GM19397 (cell line): ENCODE results near the gene TMEM196.

Experiments used
- ATAC-seq: cut with Tn5 transposase; IDR thresholded peaks from one replicate; pipeline ENCODE4 v1.9.1; 2021; ENCODE audit warnings: mild to moderate bottlenecking, moderate library complexity; ENCODE audit not compliant: unreplicated experiment

TMEM196 gene

DNA sequence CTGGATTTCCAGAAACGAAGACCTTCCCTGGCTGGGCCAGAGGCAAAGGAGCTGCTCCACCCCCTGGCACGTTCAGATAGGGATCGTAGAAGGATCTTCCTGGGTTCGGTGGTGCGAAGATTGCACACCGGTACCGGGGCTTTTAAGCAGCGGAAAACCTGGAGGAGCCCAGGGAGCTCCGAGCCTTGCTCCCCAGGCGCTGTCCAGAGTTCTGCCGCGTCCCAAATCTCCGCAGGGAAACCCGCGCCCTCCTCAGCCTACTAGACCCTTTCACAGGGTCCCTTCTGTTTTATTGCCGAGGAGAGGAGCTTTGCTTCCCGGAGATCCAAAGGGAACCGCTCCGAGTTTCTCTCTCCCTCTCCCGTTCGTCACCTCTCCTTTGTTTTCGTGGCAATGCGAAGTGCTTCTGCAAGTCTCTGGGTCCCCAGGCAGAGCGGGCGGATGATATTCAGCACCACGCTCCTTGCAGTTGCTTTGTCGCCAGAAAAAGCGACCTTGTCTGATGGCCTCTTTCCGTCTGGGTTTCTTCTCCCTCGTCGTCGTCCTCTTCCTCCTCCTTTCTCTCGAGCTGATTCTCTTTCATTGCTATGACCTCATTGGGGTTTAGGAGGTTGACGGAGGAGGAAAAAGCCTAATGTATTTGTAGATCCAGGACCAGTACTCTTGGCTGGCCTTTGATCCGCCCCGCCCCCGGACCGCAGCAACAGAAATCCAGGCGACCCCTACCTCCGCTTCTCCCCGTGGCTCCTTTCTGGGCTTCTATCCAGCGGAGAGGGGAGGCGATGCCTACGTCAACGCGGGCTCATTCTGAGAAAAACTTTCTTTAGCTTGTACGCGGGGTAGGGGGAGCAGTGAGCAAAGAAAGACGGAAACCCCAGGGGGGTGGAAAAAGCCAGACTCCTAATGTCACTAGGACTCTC lies at the start of gene TMEM196:
TSS of gene TMEM196 (minus strand) at position 777 of the 920 bp plus-strand sequence. CDS start 921 bp downstream, outside the sequence.
- no peak for ATAC-seq

DNA sequence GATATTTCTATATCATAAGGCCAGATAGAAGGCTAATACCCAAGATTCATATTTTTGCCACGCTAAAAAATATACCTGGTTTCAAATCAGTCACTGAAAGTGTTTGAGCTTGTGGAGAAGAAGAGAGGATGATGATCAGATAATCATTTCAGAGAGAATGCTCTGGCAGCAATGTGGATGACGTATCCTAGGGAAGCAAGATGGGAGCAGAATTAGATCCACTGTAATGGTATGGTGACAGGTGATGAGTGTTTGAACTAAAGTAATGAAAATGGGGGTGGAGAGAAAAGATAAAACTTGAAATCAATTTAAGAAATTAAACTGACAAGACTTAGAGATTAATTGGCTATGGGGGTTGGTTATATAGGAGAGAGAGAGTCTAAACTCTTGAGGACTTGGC lies 42.7 kb upstream of the TMEM196 start:
- no peak for ATAC-seq

- no peak for ATAC-seq
These were observed 42.1 kb upstream of the TMEM196 start for GRCh38 chr7:19815546-19815945.

DNA sequence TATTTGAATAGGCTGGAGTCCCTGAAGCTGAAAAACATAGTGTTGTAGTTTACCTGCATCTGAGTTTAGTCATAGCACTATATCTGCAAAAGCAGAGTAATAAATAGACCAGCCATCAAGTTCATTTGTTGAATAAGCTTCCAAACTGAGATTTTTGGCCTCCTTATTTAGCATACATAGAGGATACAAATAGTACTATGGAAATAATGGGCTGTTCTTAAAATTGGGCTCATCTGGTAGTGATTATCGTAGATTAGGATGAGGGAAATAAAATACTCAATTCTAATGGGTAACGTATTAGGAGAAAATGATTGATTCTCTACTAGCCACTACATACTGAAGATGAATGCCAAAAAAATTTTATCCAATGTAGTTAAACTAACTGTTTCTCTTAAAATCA lies 41.4 kb upstream of the TMEM196 start:
- no peak for ATAC-seq

DNA sequence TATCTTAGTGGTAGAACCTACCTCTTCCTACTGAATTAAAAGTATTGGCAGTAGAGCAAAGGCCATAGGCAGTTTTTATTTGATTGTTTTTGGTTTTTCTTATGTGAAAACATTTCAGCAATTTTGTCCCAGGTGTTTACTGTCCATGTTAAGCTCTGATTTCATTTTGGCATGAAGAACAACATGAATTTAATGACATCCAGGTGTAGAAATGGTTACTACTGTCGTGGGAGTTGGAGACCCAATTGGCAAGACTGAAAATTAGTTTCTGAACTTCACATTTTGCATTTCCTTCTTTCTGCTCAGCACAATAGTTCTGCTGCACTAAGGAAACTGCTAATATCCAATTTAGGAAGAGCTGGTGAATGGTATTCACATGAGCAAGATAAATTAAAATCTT lies 38.0 kb upstream of the TMEM196 start:
- no peak for ATAC-seq

DNA sequence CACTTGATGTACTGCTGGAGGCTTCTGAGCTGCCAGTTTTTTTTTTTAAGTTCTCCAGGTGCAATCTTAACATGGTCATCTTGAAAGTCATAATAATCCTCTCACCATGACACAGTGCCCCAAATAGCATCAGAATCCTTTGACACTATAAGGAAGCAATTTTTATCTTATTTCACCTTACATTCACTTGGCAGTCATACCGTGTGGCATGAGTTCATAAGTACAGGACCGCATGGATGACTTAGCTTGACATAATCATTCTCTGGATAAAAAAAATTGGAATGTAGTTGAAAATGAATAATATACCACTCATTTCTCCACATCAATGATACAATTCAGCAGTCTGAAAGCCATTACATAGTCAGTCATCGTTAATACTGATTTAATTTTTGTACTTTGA lies 25.6 kb upstream of the TMEM196 start:
- ATAC-seq, result no peak

- no peak for ATAC-seq
These were observed 10.1 kb upstream of the TMEM196 start for GRCh38 chr7:19783541-19783940.

DNA sequence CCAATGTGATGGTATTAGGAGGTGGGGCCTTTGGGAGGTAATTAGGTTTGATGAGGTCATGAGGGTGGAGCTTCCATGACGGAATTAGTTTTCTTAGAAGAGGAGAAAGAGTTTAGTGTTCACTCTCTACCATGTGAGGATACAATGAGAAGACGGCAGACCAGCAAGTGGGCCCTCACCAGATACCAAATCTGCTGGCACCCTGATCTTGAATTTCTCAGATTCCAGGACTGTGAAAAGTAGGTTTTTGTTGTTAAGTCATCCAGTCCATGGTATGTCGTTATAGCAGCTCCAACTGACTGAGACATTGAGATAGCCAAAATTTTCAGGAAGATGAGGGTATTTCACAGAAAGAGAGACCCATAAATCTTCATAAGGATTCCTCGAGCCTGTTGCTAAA lies 3.6 kb upstream of the TMEM196 start:
- no peak for ATAC-seq

DNA sequence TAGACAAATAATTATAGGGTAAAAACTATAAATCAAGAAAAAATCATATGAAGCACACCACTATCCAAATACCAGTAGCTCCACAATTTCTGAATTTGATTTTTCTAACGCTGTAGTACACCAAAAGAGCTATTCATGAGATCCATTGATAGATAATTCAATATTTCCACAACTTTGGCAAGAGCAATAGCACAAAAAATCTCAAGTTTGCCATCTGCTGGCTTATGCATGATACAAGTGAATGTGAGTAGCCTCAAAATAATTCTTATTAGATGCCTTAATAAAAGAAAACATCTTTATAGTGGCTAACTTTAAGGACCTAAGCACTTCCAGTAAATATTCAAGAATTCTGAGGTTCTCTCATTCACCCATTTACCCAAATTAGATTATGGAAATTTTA lies 2.2 kb upstream of the TMEM196 start:
- ATAC-seq, result no peak

- no peak for ATAC-seq
These were observed 1.1 kb downstream of the TMEM196 start for GRCh38 chr7:19772306-19772705.

- ATAC-seq, result no peak
These were observed 10.8 kb downstream of the TMEM196 start for GRCh38 chr7:19762631-19763030.

DNA sequence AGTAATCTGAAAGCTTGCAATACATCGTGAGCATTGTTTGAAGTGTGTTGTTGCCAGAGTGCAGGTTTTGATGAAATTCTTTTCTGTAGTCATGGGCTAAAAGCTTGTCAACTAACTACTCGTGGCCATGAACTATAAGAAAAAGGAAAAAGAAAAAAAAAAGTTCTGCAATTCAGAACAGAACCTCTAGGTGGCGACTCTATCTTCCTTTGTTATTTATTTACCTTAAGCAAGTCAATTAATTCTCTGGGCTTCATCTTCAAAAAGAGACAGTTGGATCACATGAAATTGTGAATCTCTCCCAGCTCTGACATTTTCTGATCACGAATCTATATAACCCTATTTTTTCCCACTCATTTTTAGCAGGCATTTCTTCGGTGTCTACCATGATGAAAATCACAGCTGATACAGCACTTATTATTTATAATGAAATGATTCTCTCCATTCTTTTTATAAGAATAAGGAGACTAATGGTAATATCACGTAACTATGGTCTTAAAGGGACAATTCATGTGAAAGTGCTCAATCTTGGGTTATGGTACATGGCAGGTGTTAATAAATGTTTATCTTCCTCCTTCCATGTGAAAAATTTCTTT lies 18.8 kb downstream of the TMEM196 start:
- no peak for ATAC-seq

GRCh38 chr7:19752020-19752419 lies 21.4 kb downstream of the TMEM196 start:
- ATAC-seq, result no peak

- no peak for ATAC-seq
These were observed 23.8 kb downstream of the TMEM196 start for GRCh38 chr7:19749658-19750057.

GRCh38 chr7:19747740-19748339 lies 25.6 kb downstream of the TMEM196 start:
- no peak for ATAC-seq

DNA sequence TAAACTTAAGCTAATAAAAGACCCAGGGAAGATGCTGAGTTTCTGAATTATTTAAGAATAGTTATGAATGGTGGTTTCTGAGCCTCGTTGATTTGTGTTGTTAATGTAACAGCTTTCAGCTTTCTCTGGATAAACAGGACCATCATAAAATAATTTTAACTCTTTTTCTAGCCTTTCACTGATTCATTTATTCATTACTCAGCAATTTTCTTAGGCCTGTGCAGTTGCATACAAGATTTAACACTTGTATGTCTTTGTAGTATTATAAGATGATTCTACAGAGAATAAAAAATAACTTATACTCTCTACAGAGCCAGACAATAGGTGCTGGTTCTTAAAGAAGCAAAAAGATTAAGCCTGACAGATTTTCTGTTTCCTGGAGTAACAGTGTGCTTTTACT lies 29.3 kb downstream of the TMEM196 start:
- no peak for ATAC-seq

DNA sequence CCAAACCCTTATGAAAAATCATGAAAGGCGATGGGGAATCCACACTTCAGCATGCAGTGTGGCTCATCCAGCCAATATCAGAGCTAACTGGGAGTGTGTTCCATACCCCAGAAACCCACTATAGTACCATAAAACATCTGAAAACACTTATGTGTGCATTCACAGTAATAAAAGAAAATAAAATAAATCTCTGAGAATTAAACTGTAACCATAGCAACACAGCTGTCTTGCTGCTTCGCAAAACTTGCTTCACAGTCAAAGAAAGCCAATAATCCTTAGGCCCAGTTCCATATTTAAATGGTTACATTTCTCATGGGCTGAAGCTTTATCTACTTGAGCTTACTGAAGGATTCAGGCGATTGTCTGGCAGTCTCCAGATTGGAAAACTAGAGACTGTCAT lies 44.7 kb downstream of the TMEM196 start:
- no peak for ATAC-seq

DNA sequence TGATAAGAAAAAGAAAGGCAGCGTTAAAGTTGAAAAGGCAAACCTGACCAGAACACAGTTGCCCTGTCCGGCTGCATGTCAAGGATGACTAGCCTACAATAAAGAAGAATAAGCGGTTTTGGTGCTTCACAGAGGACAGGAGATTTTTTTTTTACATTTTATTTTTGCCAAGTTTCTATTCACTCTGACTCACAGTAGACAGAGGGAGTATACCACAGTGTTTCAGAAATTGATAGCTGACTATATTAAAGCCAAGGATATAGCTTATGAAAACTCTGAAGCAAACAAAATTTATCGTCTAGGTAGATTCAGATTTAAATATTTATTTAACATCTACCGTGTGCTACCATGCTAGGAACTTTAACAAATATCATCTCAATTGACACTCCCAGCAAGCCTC lies 47.6 kb downstream of the TMEM196 start:
- ATAC-seq, result no peak

DNA sequence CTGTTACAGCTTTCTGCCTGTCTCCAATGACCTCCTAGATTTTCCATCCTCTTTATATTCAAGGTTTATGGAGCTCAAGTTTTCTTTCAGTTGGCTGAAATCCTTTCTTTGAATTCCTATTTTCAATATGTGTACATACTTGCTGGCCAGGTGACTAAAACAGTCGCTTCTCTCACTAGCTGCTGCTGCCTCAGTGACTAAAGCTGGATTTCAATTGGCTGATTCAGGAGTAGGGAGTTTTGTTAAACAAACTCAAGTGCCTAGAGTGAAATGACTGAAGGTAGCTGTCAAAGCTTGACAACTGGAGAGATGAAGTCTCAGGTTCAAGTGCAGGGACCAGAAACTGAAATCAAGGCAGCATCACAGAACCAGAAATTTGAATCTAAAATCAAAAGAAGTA lies 57.9 kb downstream of the TMEM196 start:
- ATAC-seq, result no peak

- no peak for ATAC-seq
These were observed 59.7 kb downstream of the TMEM196 start for GRCh38 chr7:19713676-19714075.

DNA sequence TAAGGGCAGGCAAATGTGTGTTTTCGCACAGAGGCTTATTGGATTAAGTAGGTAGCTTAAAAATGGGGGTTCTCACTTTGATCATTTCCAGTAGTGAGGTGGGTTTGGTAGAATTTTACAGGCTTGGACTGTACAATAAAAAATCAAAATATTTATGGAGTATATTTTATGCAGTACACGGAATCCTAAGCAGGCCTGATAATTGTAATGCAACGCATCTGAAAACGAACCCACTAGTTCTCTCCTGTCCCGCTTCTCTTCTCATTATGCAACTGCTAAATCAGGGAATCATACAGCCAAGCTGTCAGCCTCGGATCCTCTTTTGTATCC lies 64.2 kb downstream of the TMEM196 start:
- no peak for ATAC-seq
